Colonic mucosa (tissue), 4 donors: ENCODE results near the gene ATP1B2. TPM values are rescaled to one million over a fixed set of nuclear protein-coding genes. Genes with fewer than 3 reads are reported as not detected.
A peak's percentile ranks its signal among the peaks of the same experiment; 100 is the strongest.

Experiments
- DNase-seq: peaks from one replicate; pipeline ENCODE4 v3.0.0-alpha.2; 2020
- H3K27ac ChIP-seq: fragments of 200-600 bp; one replicate; pipeline ENCODE4 v1.8.0; 2021
- H3K27me3 ChIP-seq: fragments of 200-600 bp; one replicate; pipeline ENCODE4 v1.8.0; 2021
- H3K36me3 ChIP-seq: fragments of 200-600 bp; one replicate; pipeline ENCODE4 v1.8.0; 2021
- H3K4me1 ChIP-seq: fragments of 200-600 bp; one replicate; pipeline ENCODE4 v1.8.0; 2021; ENCODE audit warnings: mild to moderate bottlenecking
- H3K4me3 ChIP-seq: fragments of 200-600 bp; one replicate; pipeline ENCODE4 v1.8.0; 2021
- H3K9ac ChIP-seq, 2 donors: one replicate each; pipeline ENCODE4 v1.7.0; 2013; ENCODE audit warnings: control low read depth in 2 of 2, low read depth in 2 of 2, low read length in 2 of 2
- H3K9me3 ChIP-seq: fragments of 200-600 bp; one replicate; pipeline ENCODE4 v1.8.0; 2021
- intact Hi-C: fragments of 100-400 bp; cut with DNase I; formaldehyde crosslinking; loops from one replicate; pipeline ENCODE4 v1.14.1; 2022
- total RNA-seq, 2 donors: library from RNA; stranded (reverse); fragmentation: NEBNext Ultra II Directional in 1 of 2; extraction: Animal tissue kit (Norgen Biotek cat#: 25700) in 1 of 2; gene quantifications; one replicate each; pipeline ENCODE4 v1.2.1, GENCODE V29; 2021
- TF ChIP-seq, protein P1 (sequence below): fragments of 200-600 bp; IDR thresholded peaks from one replicate; pipeline ENCODE4 v1.8.0; 2022; ENCODE audit warnings: antibody characterized with exemption, mild to moderate bottlenecking
- donor health status: healthy.
- donor health status: DM: no; HTN: no; CAD: no.
- donor health status: DM: no; HTN: no; CAD: no.

ATP1B2 gene
- total RNA-seq, 2 donors from 2014 or later: 0.54 to 1.4 TPM

DNA sequence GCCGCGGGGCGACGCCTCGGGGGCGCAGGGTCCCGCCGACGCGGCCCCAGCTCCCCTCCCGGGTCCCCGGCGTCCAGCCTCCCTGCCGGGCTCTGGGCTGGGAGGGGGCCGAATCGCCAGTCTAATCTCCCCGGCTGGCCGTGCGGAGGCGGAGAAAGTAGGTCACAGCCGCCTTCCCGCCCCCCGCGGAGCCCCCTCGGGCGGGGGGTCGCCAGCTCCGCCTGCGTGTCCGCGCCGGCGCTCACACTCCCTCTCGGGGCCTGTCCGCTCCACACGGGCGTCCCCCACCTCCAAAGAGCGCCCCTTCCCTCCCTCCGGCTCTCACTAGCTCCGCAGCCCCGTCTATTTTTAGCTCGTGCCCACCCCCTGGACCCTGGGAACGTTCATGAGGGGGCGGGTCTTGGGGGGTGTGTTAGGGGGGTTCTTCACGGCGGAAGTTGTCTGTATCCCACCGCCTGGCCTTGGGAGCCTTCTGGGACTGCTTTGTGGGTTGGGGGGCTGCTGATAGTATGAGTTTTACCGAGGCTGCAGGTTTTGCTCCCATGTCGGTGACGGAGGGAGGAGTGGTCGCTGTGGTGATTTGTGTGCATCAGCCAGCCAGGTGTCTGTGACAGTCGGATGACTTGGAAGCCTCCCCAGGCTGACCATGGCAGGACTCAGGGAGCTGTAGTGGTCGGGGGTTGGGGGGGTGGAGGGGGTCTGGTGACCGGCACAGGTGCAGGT is 1.1 kb downstream of the ATP1B2 start:
- Histone ChIP-seq H3K4me3 (peak overlapping the region; percentile 39), H3K9ac (peak overlapping the region in 1 of 2 donors; percentile 18), H3K27ac (no peak overlapping the region), H3K9me3 (no peaks in the 10 kb centered on the region), H3K36me3 (no peaks in the 10 kb centered on the region), H3K27me3 (peaks cover 21% of the 10 kb centered on the region), H3K4me1 (no peaks in the 10 kb centered on the region)
- intact Hi-C loops: no loop called here
- TF ChIP-seq, protein P1, sequence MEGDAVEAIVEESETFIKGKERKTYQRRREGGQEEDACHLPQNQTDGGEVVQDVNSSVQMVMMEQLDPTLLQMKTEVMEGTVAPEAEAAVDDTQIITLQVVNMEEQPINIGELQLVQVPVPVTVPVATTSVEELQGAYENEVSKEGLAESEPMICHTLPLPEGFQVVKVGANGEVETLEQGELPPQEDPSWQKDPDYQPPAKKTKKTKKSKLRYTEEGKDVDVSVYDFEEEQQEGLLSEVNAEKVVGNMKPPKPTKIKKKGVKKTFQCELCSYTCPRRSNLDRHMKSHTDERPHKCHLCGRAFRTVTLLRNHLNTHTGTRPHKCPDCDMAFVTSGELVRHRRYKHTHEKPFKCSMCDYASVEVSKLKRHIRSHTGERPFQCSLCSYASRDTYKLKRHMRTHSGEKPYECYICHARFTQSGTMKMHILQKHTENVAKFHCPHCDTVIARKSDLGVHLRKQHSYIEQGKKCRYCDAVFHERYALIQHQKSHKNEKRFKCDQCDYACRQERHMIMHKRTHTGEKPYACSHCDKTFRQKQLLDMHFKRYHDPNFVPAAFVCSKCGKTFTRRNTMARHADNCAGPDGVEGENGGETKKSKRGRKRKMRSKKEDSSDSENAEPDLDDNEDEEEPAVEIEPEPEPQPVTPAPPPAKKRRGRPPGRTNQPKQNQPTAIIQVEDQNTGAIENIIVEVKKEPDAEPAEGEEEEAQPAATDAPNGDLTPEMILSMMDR: no peak
- DNase-seq: no peak

DNA sequence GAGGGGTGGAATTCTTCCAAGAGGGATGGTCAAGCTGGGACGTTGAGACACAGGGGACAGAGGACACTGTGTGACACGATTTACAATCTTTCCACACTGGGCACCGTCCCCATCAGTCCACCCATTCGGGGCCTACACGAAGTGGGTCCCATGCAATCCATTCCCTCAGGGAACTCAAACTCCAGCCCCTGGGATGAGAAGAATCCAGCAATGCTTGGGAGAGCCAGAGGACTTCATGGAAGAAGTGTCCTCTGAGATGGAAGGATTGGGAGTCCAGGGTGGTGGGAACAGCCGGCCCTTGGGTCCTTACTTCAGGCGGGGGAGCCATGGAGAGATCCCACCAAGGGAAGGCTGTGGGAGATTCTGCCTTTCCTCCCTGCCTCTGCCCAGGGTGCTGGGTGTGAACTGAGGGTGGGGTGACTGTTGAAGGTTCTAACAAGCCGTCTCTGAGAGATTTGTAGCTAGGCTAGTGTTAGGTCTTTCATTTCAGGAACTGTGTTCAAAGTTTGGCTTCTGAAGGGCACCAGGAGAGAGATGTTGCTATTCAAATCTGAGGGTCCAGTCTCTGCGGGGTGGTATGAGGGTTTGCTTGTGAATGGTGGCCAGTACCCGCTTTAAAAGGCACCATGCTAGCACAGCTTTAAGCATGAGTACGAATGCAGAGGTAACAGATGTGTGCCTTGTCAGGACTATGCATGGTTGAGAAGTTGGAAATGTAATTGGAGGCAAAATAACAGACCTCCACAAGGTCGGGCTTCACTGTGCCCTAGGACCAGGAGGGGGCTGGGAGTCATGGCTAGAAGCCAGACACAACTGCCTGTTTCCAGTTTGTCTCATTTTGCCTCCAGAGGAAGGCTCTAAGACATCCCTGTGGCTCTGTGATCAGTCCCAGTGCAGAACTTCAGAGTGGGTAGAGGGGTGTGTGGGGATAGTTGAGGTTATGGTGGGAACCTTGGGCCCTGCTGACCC is 1.9 kb downstream of the ATP1B2 start:
- Histone ChIP-seq H3K4me1 (no peaks in the 10 kb centered on the region), H3K27ac (no peak overlapping the region), H3K36me3 (no peaks in the 10 kb centered on the region), H3K4me3 (no peak overlapping the region), H3K9ac (no peak overlapping the region), H3K9me3 (no peaks in the 10 kb centered on the region), H3K27me3 (peaks cover 21% of the 10 kb centered on the region)
- intact Hi-C loops: no loop called here
- TF ChIP-seq, protein P1: no peak
- DNase-seq: no peak

DNA sequence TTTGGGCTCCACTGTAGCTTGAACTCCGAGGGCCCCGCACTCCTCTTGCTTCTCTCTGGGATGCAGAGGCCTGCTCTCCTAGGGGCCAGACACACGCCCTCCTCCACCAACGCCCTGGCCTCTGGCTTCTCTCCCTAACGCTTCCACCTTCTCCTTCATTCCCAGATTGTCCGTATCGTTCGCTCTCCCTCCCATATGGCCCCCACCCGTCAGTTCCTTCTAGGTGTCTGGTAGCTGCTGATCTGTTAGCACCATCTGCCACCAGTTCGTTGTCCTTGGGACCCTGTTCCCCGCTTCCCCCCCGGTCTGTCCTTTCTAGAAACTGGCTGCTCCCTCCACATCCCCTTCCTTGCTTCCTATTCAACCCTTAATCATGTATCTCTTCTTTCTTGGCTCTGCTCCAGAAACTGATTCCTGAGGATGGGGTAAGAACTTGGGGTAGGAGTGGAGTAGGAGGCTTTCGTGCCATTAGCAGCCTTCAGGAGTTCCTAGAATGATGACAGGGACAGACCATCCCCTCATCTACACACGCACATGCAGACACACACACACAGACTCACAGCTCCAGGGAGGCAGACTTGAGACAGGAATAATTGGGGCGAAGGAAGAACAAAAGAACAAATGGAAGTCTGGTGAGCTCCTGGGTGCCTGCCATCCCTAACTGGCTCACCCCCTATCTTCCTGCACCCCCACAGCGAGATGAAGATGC is 4.3 kb downstream of the ATP1B2 start:
- peaks cover 20% of the 10 kb centered on the region for H3K27me3 ChIP-seq

DNA sequence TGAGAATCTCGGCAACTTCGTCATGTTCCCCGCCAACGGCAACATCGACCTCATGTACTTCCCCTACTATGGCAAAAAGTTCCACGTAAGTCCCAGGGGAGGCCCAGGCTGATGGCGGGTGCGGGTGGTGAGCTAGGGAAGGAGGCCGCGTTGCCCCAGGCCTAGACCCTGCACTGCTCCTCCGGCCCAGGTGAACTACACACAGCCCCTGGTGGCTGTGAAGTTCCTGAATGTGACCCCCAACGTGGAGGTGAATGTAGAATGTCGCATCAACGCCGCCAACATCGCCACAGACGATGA is 4.8 kb downstream of the ATP1B2 start:
- Histone ChIP-seq H3K36me3 (no peaks in the 10 kb centered on the region), H3K4me3 (no peak overlapping the region), H3K9me3 (no peaks in the 10 kb centered on the region), H3K27ac (no peak overlapping the region), H3K4me1 (no peaks in the 10 kb centered on the region), H3K9ac (no peak overlapping the region), H3K27me3 (peaks cover 15% of the 10 kb centered on the region)
- intact Hi-C loops: no loop called here
- no peak for DNase-seq
- TF ChIP-seq, protein P1: no peak

More for the DNA sequence above, 4.3 kb downstream of the ATP1B2 start:
- Histone ChIP-seq H3K36me3 (no peaks in the 10 kb centered on the region), H3K27ac (no peak overlapping the region), H3K9me3 (no peaks in the 10 kb centered on the region), H3K4me3 (no peak overlapping the region), H3K9ac (no peak overlapping the region), H3K4me1 (no peaks in the 10 kb centered on the region)
- no peak for DNase-seq
- intact Hi-C loops: no loop called here
- TF ChIP-seq, protein P1: no peak

DNA sequence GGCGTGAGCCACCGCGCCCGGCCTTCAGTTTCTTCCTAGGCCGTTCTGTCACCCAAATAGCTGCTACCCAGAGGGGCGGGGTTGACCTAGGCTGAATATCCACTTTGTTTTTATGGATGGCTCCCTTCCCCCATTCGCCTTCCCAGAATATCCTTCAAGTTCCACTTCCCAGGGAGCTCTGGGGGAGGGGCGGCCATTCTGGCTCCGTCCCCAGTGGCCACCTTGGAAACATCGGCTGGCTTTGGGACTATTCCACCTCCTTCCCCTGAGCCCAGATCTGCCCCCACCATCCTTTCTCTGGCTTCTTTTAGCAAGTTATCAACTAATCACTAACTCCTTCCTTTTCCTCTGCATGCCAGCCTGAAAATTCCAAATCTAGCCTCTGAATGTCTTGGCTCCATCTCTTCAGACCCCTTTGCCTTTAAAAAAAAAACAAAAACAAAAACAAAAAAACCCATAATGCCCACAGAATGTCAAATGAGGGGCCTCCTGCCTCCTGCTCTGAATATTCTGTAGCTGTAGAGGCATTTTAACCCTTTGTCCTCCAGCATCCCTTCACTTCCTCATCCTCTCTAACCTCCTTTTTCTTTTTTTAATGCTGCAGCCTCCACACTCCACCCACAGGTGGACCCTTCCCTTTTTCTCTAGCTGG is 6.4 kb downstream of the ATP1B2 start:
- TF ChIP-seq, protein P1: no peak
- H3K27me3 ChIP-seq: no peaks in the 10 kb centered on the region
- no peak overlapping the region for H3K27ac ChIP-seq
- no peaks in the 10 kb centered on the region for H3K9me3 ChIP-seq
- no peaks in the 10 kb centered on the region for H3K4me1 ChIP-seq
- H3K9ac ChIP-seq: no peak overlapping the region
- DNase-seq: peak; percentile 32
- no peaks in the 10 kb centered on the region for H3K36me3 ChIP-seq
- no peak overlapping the region for H3K4me3 ChIP-seq
- intact Hi-C loops: no loop called here
